GF-D8 (cell line): ENCODE measurements around the gene SCAF1.

Experiments used
- DNase-seq: peaks from one replicate; lab custom pipeline; 2025; lab: John Stamatoyannopoulos, UW

The SCAF1 gene

DNA sequence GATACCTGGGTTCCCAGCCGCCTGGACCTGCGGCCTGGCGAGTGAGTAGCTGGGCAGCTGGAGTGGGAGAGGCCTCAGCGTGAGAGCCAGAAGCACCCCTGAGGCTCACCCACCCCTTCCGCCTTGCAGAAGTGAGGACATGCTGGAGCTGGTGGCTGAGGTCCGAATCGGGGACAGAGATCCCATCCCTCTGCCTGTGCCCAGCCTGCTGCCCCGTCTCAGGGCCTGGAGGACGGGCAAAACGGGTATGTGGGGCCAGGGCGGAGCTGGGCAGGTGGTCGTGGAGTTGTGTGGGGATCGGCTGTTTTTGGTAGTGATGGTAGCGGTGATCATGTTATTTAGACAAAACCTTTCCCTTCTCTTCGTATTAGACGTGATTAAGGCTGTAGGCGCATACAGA is 4.6 kb downstream of the SCAF1 start:
- no peak for DNase-seq

DNA sequence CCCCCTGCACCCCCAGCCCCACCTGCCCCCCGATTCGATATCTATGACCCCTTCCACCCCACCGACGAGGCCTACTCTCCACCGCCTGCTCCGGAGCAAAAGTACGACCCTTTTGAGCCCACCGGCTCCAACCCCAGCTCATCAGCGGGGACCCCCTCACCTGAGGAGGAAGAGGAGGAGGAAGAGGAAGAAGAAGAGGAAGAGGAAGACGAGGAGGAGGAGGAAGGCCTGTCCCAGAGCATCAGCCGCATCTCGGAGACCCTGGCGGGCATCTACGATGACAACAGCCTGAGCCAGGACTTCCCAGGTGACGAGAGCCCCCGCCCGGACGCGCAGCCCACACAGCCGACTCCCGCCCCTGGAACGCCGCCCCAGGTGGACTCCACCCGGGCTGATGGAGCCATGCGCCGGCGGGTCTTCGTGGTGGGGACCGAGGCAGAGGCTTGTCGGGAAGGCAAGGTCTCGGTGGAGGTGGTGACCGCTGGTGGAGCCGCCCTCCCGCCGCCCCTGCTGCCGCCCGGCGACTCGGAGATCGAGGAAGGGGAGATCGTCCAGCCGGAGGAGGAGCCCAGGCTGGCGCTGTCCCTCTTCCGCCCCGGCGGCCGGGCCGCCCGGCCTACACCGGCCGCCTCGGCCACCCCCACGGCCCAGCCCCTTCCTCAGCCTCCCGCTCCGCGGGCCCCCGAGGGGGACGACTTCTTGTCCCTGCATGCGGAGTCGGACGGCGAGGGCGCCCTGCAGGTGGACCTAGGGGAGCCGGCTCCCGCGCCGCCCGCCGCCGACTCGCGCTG is 9.2 kb downstream of the SCAF1 start:
- DNase-seq: no peak

DNA sequence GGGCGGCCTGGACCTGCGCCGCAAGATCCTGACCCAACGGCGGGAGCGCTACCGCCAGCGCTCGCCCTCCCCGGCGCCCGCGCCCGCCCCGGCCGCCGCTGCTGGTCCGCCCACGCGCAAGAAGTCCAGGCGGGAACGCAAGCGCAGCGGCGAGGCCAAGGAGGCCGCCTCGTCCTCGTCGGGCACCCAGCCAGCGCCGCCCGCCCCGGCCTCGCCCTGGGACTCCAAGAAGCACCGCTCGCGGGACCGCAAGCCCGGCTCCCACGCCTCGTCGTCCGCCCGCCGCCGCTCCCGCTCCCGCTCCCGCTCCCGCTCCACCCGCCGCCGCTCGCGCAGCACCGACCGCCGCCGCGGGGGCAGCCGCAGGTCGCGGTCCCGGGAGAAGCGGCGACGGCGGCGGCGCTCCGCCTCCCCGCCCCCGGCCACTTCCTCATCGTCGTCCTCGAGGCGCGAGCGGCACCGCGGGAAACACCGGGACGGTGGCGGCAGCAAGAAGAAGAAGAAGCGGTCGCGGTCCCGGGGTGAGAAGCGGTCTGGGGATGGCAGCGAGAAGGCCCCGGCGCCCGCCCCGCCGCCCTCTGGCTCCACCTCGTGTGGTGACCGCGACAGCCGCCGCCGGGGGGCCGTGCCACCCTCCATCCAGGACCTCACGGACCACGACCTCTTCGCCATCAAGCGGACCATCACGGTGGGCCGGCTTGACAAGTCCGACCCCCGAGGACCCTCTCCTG is 10.0 kb downstream of the SCAF1 start:
- no peak for DNase-seq

DNA sequence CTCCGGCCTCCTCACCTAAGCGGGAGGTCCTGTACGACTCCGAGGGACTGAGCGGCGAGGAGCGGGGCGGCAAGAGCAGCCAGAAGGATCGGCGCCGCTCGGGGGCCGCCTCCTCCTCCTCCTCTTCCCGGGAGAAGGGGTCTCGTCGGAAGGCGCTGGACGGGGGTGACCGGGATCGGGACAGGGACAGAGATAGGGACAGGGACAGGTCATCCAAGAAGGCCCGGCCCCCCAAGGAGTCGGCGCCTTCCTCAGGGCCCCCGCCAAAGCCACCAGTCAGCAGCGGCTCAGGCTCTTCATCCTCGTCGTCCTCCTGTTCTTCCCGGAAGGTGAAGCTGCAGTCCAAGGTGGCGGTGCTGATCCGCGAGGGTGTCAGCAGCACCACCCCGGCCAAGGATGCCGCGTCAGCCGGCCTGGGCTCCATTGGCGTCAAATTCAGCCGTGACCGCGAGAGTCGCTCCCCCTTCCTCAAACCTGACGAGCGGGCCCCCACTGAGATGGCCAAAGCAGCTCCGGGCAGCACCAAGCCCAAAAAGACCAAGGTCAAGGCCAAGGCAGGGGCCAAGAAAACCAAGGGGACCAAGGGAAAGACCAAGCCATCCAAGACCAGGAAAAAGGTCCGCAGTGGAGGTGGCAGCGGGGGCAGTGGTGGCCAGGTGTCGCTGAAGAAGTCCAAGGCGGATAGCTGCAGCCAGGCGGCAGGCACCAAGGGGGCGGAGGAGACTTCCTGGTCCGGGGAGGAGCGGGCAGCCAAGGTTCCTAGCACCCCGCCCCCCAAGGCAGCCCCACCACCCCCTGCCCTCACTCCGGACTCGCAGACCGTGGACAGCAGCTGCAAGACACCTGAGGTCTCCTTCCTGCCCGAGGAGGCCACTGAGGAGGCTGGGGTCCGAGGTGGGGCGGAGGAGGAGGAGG is 10.8 kb downstream of the SCAF1 start:
- no peak for DNase-seq

DNA sequence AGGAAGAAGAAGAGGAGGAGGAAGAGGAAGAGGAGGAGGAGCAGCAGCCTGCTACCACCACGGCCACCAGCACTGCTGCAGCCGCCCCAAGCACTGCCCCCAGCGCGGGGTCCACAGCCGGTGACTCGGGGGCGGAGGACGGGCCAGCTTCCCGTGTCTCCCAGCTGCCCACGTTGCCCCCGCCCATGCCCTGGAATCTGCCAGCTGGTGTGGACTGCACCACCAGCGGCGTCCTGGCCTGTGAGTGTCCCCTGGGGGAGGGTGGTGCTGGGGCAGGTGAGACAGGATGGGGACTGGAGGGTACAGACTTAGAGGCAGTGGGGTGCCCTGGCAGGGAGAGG is 11.4 kb downstream of the SCAF1 start:
- no peak for DNase-seq

DNA sequence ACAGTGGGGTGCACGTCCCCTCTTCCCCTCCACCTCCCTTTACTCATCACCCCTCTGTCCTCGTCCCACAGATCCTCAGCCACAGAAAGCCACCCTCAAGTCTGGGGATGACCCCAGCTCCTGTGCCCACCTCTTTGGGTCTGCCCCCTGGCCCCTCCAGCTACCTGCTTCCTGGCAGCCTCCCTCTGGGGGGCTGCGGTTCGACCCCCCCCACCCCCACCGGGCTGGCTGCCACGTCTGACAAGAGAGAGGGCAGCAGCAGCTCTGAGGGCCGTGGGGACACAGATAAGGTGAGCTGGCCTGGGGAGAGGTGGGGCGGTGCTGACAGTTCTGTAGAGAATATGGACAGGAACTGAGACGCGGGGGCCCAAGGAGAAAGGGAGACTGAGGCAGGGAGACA is 12.6 kb downstream of the SCAF1 start:
- DNase-seq: no peak

DNA sequence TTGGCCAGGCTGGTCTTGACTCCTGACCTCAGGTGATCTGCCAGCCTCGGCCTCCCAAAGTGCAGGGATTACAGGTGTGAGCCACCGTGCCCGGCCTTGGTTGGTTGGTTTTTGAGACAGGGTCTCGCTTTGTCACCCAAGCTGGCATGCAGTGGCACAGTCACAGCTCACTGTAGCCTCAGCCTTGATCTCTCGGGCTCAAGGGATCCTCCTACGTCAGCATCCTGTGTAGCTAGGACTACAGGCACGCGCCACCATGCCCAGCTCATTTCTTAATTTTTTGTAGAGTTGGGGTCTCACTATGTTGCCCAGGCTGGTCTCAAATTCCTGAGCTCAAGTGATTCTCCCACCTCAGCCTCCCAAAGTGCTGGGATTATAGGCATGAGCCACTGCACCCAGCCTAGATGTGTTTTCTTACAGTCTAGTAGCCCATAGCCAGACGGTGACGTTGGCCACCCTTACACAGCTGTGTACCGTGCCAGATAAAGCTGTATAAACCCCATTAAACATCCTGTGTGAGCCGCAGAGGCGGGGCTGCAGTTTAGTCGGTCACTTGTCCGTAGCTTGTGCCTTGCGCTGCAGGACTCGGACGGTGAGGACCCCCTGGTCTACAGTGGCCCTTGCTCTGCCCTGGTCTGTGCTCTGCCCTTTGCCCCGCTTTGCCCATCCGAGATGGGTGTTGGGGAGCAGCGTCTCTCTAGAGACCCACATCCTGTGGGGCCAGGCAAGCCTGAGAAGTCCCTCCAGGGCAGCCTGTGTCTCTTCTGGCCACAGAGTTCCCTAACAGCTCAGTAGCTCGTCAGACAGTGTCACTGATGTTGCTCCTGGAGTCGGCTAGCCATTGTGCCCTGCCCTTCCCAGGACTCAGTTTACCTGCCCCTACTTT is 13.8 kb downstream of the SCAF1 start:
- DNase-seq: no peak

DNA sequence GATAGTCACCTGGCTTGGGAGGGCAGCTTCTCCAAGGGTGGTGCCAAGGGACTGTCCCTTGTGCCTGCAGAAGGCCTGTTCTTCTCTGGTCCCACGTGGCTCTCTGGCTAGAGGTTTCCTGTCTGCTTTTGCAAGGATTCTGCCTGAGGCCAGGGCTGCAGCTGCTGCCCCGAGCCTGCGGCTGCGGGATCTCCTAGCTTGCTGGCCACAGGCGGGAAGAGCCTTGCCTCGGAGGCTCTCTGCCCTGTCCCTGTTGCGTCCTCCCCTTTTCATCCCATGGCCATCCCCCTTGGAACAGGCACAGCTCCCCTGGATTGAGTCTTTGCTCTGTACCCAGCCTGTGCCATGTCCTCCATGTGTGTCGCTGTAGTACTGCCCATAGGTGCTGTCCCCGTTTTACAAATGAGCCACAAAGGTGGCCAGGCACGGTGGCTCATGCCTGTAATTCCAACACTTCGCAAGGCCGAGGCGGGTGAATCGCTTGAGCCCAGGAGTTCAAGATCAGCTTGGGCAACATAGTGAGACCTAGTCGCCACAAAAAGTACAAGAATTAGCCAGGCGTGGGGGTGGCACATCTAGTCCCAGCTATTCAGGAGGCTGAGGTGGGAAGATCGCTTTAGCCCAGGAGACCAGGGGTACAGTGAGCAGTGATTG is 14.6 kb downstream of the SCAF1 start:
- DNase-seq: no peak

DNA sequence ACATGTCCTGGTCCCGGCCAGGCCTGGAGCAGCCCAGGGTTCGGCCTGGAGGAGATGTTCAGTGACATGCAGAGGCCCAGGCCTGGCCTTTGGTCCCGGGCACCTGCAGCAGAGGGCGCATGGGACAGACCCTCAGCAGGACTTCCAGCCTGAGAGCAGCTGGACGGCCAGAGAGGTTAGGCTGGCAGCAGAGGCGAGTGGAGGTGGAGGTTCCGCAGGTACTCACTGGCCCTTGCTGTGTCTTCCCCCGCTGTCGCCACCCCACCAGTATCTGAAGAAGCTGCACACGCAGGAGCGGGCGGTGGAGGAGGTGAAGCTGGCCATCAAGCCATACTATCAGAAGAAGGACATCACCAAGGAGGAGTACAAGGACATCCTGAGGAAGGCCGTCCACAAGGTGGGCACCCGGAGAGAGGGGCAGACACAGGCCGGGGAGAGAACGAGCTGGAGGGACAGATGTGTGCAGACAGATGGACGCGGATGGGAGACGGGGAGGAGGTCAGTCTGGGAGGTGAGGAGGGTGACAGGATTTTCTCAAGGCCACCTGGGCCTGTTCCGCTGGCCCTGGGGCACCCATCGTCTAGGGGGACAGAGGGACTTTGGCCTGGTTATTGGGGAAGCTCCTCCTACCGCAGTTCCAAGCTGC is 15.6 kb downstream of the SCAF1 start:
- no peak for DNase-seq

DNA sequence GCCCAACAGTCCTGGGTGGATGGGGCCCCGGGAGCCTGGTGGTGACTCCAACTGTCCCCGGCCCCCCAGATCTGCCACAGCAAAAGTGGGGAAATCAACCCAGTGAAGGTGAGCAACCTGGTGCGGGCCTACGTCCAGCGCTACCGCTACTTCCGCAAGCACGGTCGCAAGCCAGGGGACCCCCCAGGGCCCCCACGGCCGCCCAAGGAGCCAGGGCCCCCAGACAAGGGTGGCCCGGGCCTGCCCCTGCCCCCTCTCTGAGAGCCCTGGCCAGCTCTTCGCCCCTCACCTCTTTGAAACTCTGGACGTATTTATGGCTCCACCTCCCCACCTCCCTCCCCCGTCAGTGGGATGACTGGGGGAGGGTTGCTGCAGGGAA is 16.1 kb downstream of the SCAF1 start:
- DNase-seq: no peak

DNA sequence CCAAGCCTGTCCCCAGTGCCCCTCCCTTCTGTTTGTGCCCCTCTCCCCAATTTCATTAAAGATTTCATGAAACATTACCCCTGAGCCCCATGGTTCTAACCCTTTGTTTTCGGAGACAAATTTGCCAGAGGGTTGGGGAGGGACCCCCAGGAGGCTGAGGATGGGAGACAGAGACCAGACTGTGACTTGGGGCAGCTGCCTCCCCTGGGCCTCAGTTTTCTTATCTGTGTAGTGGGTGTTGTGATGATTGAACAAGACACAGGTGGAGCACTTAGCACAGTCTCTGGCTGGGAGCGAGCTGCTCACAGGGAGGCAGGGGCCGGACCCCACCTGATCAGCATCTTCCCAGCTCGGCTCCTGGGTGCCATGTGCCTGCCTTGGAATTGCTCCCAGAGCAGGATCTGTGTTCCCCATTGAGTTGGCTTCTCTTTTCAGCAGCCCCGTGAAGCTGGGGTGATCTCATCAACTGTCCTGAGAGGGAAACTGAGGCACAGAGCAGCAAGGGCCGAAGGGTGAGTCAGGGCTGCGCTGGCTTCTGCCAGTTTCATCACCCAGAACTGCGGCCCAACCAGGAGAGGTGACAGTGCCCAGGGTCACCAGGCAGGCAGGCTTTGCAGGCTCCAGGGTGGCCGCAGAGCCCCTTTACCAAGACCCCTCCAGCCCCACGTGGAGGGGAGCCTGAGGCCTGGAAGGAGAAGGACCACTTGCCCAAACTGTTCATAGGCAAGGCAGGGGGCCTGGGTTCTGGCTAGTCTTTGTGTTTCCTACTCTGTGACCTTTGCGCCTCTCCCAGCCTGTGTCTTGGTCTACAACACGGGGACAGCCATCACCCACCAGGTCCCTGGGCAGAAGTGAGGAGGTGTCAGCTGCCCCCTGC is 16.8 kb downstream of the SCAF1 start:
- DNase-seq: no peak

DNA sequence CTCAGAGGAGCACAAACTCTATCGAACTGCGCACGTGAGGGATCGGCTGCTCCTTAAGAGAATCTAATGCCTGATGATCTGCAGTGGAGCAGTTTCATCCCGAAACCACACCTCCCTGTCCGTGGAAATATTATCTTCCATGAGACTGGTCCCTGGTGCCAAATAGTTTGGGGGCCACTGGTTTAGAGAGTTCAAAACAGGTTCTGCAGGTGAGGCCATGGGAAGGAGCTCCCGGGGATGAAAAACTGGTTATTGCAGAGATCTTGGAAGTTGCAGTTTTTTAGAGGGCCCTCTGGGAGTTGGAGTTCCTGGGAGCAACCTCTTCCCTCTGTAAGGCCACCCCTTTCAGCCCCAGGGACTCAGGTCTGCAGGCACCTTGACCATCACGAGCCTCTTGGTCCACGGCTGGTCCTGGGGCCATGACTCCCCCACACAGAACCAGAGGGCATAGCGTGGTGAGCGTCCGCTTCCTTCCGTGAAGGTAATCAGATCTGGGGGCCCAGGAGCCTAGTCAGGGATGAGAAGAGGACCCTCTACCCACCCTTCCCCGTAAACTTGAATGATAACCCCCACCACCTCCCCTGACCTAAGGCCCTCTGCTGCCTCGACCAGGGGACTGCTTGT is 18.4 kb downstream of the SCAF1 start:
- DNase-seq: no peak

DNA sequence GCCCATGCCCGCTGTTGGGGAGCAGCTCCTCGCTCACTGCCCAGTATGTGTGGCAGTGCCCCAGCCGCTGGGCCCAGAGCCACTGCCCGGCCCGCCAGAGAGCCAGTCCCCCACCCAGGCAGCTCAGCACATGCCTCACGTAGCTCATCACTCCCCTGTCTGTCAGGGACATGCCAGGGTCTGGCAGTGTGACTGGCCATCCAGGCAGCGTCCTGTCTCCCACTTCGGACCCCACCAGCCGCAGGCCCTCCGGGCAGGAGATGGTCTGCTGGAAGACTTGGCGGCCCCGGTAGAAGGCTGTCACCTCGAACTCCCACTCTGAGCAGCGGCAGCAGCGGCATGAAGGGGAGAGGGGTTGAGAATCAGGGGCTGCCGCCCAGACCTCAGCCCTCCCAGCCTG is 20.0 kb downstream of the SCAF1 start:
- DNase-seq: no peak

DNA sequence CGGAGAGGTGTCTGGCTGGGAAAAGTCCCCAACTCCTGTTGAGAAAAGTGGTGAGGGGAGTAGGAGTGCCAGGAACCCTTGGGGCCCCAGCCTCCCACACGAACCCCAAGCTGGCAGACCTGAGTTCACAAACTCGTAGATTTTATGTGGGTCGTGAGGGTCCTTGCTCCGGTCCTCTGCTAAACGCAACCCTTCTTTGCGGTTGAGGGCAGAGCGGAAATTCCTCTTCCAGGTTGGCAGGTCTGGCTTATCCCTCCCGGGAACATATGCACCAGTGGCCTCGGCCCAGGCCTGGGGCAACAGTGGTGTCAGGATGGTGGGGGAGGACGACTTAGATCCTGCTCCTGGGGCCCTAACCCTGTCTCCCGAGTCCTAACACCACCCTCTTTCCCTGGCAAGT is 21.2 kb downstream of the SCAF1 start:
- no peak for DNase-seq

DNA sequence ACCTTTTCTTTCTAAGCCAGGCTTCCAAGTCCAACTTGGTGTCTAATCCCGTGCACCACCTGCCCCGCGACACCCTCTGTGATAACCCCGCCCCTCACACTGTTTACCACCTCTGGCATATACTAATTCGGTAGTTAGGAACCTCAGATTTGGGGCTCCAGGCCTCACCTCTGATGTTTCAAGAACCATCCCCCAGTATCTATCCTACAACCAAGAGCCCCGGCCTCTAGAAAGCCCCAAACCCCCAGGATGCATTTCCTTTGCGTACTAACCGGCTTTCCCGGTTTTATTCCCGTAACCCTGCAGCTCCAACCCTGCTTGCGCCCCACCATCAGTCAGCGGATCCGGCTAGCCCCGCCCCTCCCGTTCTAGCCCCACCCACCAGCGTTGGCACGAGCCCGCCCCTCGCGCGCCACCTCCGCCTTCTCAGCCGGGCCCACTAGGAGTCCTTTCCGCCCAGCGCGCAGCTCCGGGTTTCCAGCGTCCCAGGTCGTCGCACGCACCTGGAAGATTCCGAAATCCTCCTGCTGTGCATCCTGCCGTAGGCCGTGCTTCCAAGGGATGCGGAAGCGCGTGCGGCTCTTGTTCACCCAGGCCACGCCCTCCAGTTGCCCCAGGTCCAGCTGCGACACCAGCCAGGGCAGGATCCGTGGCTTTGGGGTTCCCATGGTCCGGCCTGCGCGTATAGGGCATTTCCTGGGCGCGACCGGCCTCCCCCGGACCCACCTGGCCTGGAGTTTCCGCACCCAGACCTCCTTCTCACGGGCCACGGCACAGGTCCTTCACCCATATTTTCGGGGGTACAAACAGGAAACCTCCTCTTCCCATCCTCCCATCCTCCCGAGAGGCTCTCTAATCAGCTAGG is 22.4 kb downstream of the SCAF1 start:
- DNase-seq: no peak

DNA sequence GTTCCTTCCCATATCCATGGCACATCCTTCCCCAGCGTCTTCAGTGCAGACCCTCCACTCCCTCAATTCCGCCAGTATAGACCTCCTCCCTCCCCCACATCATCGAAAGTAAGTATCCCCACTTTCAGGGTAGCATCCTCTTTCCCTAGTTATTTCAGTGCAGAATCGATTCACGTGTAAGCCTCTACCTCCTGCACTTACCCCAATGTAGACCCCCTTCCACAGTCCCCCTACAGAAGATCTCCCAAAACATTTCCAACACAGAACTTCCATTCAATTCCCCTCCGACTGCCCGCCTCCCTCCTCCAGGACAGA is 23.0 kb downstream of the SCAF1 start:
- DNase-seq: no peak

DNA sequence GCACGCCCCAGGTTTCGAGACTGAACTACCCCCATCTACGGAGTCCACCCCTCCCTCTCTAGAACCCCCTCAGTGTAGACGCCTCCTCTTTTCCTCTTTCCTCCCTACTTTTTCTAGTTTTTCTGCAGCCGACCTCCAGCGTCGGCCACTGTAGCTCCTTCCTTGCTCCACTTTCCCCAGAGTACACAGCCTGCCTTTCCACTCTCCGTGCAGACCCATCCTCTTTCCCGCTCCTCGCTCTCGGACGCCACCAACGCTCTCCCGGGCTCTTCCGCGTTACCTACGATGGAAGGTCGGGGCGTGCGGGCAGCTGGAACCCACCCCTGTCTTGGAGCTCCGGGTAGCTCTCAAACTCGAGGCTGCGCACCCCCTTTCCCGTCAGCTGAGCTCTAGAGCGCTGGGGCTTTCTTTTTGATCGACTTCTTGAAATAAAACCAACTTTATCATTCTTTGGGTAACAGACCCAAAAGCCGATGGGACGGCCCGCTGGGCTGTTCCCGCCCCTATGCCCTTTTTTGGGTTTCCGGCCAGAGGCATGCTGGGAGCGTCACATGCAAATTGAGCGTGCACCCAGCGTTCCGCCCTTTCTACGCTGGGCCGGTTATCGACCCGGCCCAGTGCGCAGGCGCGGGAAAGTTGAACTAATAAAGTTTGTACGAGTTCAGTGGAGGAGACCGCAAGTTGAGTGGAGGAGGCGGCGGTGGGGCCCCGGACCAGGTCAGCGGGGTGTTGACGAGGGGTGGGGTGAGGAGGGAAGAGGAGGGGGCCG is 23.5 kb downstream of the SCAF1 start, which contains the start of the genes BCL2L12 and IRF3:
Gene BCL2L12 (plus strand): TSS at position 583 of the 769 bp plus-strand sequence. CDS start 760 bp downstream, outside the sequence.
Gene IRF3 (minus strand): TSS at position 507 of the 769 bp plus-strand sequence. CDS start 1,019 bp downstream, outside the sequence.
- DNase-seq: peak; percentile 90

DNA sequence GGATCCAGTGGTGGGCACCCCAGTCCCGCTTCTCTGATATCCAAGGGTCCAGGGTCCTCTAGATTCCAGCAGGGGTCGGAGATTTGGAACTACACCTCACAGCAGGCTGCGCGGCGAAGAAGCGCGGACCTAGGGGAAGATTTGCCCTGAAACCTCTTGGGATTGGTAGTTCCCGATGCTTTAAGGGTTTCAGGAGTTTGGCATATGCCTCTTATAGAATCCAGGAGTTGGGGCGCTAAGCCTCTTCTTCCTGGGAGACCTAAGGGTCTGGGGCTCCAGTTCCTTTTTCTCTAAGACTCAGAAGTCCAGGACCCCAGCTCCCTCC is 24.1 kb downstream of the SCAF1 start:
- DNase-seq: no peak
